Measurements from ENCODE around the gene ARCN1.
"Not testable (repeated sequence)": the region's sequence is repeated elsewhere in the genome, so short reads cannot be mapped to it uniquely, and the experiment has no call there.

Gene ARCN1

GRCh38 chr11:118606157-118606843 lies 34.1 kb downstream of the ARCN1 start:
- DNase-seq (ENCODE audit: low spot score) = no peak

DNA sequence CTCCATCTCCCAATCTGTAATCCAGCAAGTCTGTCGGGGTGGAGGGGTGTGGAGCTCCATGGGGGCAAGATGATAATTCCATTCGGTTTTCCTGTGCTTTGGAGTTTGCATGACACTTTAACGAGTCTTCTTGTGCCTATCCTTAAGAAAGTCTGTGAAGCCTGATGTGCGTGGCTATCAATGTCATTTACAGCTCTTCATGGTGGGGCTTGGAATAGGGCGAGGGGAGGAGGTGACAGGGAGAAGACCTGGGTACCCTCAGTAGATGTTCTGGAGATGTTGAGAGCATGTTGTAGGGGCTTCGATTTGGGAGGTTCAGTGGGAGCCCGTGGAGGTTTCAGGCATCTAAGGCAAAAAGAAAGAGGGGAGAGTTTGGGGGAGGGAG lies 34.6 kb downstream of the ARCN1 start:
- no peak for DNase-seq (ENCODE audit: low spot score)

GRCh38 chr11:118607401-118608359 lies 35.5 kb downstream of the ARCN1 start, which contains the start of gene PHLDB1:
PHLDB1 (plus strand) TSS chr11:118607615; CDS start chr11:118613837, 6,222 bp downstream.
- peak; percentile 22 for DNase-seq (ENCODE audit: low spot score)

- DNase-seq (ENCODE audit: low spot score) = peak; percentile 53
Observed at GRCh38 chr11:118608360-118609227, 36.4 kb downstream of the ARCN1 start.

DNA sequence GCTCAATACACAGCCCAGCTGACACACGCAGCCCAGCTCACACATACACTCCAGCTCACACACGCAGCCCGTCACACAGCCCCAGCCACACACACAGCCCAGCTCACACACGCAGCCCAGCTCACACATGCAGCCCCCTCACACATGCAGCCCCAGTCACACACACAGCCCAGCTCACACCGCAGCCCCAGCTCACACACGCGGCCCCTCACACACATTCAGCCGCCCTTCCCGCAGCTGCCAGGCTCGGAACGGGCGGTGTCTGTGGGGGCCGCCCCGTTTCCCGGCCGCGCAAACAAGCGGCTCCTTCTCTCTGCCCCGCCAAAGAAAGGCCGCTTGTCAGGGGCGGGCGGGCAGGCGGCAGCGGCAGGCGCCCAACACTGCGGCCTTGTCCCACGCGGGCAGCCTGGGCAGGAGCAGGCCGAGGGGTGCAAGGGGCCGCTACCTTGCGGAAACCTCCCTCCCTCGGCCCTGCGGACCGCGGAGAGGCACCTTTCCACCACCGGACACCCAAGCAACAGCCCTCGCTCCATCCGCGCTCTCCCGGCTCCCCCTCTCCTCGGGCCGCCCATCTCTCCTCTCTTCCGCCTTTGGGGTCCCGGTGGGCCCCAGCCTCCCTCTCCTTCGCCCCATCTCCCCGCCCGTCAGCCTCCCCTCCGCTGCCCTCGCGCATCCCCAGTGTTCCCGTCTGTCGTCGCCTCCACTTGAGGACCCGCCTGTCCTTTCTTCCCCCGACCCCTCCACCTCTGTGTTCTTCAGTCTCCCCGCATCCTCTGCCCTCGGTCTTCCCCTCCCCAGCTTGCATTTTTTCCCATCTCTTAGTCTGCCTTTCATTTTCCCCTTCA lies 37.4 kb downstream of the ARCN1 start:
- no peak for DNase-seq (ENCODE audit: low spot score)

- DNase-seq (ENCODE audit: low spot score) = no peak
Observed at GRCh38 chr11:118610225-118610772, 38.1 kb downstream of the ARCN1 start.

DNA sequence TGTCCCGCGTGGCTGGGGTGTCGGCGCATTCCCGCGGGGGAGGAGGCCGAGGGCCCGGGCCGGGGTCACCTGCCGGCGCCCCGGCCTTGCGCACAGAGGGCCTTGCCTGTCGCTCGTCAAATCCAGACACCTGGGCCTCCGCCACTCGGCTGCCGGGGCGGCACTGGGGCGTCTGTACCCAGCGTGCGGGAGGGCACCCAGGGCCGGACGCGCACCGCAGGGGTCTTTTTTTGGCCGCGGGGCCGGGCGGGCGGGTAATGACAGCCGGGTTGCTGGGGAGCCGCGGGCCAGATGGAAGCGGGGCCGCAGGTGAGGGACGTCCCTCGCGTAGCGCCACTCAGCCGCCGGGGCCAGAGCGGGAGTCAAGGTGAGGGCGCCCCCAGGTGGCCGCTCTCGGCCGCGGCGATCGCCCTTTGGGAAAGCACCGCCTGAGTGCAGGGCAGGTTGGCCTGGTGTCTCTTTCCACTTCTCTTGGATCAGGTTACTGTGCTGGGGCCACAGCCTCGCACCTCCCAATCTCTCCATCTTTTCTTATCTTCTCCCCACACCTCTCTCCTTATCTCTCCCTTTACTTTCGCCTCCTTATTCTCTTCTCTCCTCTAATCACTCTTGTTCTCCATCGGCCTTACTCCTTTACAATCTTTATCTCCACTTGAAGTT lies 38.7 kb downstream of the ARCN1 start:
- DNase-seq (ENCODE audit: low spot score) = peak; percentile 83

DNA sequence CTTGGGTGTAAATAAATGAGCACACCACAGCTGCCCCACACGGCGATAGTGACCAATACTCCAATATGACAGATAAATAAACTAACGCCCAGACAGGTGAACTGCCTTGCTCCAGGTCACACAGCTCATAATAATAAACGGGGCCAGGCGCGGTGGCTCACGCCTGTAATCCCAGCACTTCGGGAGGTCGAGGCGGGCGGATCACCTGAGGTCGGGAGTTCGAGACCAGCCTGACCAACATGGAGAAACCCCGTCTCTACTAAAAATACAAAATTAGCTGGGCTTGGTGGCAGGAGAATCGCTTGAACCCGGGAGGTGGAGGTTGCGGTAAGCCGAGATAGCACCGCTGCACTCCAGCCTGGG lies 39.2 kb downstream of the ARCN1 start:
- DNase-seq (ENCODE audit: low spot score) = not testable (repeated sequence)

- DNase-seq (ENCODE audit: low spot score) = no peak
Observed at GRCh38 chr11:118612378-118612777, 40.2 kb downstream of the ARCN1 start.

DNA sequence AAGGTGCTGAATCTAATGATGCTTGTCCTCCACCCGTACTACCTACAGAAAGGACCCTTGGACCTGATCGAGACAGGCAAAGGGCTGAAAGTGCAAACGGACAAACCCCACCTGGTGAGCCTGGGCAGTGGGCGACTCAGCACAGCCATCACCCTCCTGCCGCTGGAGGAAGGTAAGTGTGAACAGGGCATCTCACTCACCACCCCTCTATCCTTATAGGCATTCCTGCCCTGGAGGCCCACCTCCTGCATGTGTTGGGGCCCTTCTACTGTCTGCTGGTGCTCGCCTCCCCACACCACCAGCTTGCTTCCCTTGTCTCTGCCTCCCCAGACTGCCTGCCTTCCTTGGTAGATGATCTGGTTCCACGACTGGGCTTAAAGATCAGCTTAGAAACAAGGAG lies 42.3 kb downstream of the ARCN1 start:
- no peak for DNase-seq (ENCODE audit: low spot score)

- no peak for DNase-seq (ENCODE audit: low spot score)
Observed at GRCh38 chr11:118615282-118615975, 43.2 kb downstream of the ARCN1 start.

GRCh38 chr11:118615976-118616371 lies 43.8 kb downstream of the ARCN1 start:
- no peak for DNase-seq (ENCODE audit: low spot score)

DNA sequence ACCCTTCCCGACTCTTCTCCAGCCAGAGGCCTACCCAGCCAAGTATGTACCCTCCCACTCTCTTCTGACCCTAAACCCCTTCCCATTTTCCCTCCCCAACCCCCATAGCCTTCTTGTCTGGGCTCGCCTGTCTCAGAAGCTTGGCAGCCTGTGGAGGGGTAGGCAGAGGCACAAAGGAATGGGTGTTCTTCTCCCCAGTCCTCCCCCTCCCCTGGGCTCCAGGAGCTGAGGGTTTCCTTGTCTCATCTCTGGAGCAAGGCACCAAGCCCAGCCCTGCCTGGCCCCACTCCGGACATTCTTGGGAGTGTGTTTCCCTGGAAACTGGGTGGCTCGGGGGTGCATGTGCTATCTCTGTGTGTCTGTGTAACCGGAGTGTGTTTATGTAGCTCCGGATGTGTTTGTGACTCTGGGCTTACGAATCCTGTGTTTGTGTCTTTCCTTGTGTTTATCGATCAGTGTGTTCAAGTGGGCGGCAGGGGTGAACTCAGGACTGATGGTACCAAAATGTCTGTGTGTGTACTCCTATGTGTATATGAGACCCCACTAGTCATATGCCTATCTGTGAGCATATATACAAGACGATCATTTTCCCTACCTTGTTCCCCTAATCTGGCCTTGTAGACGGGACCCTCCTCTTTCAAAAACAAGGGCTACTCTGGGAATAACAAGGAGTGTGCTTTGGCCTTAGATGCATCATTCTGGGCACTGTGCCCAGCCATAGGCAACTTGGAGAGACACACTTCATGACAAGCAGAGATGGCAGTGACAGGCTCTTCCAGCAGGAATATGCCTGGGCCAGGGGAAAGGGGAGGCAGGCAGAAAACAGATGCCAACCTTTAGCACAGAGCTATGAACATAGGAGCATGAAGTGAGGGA lies 46.1 kb downstream of the ARCN1 start:
- no peak for DNase-seq (ENCODE audit: low spot score)

- DNase-seq (ENCODE audit: low spot score) = no peak
Observed at GRCh38 chr11:118618991-118619375, 46.8 kb downstream of the ARCN1 start.

DNA sequence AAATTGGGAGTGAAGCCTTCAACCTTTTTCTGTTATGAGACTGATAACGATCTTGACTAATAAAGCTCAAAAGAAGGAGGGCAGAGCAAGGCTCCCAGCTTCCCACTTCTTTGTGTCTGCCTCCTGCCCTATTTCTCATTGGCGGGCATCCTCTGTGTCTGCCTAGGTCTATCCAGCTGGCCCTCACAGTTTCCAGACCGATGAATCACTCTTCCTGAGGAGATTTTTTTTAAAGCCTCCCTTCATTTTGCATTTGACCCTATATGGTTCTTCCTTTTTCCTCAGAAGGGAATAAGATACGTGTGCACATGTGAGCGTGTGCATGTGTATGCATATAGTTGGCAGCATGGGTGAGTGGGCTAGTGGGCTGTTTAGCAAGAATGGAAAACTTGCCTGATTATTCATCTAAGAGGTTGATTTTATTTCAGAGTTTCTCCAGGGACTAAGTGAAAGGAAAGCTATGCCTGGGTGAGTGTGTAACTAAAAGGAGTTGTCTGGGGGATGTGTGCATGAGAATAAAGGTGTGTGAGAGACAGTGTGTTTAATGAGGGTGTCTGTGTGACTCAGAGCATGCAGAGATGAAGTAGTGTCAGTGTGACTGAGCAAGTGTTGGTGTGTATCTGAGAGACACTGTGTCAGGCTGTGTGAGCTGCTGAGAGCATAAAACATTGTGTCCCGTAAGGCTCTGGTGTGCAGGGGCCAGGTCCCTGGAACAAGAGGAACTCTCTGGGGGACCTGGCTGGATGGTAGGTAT lies 47.4 kb downstream of the ARCN1 start:
- no peak for DNase-seq (ENCODE audit: low spot score)

DNA sequence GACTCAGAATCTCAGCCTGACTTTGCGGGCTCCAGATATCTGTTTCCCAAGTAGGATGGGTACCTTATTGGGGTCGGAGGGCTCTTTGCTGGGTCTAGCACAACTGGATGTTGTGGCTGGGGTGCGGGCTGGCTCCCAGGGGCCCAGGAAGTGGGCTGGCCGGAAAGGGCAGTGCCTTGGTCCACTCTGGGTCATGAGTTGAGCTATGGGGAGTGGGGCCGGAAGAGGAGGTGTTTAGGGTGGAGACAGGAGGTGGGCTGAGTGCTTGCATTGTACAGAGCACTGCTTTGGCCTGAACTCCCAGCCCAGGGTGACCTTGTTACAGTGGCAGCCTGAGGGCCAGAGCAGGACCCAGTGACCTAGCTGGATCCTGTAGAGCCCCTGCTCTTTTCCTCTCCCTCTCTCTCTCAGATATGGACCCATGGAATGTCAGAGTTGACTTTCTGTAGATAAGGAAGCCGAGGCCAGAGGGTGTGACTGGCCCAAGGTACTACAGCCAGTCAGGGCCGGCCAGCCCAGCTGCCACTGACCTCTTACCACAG lies 48.4 kb downstream of the ARCN1 start:
- no peak for DNase-seq (ENCODE audit: low spot score)

DNA sequence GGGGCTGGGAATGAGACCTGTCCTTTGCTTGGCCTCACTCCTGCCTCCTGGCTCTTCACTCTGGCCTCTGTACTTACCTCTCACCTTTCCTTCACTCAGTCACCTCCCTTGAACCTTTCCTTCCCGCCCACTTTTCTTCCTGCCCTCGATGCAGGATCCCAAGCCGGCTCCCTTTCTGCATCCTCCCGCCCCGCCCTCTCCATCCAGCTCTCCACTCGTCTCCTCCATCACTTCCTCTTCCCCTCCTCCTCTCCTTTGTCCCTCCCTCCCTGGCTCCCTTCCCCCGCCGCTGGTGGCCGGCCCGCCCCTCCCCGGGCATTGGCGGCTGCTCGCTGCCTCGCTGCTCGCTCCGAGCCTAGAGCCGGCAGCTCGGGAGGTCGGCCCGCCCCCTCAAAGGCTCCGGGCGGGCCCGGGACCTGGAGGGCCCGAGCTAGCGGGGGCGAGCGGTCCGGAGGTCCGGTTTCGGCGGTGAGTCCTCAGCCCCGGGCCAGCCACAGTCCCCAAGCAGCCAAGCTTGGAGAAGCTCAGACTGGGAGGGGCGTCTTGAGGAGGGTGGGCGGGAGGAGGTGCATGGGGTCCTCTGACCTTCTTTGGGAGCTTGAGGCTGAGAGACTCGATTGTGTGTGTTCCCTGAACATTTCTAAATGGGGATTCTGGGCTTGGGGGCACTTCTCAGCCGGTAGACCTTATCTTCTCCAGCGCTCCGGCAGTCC lies 49.0 kb downstream of the ARCN1 start:
- DNase-seq (ENCODE audit: low spot score) = no peak
